Hippocampal formation (tissue), 2 donors: ENCODE results near the gene TRPV4.

ENCODE experiments used
- DNase-seq, 2 donors: peaks; one replicate each; lab custom pipeline; 2025; lab: John Stamatoyannopoulos, UW

The TRPV4 gene

GRCh38 chr12:109762071-109762672 lies 71.0 kb downstream of the TRPV4 start:
- DNase-seq, result no peak

GRCh38 chr12:109760930-109761921 lies 72.0 kb downstream of the TRPV4 start:
- DNase-seq, result no peak

GRCh38 chr12:109760031-109760929 lies 72.9 kb downstream of the TRPV4 start:
- no peak for DNase-seq

- no peak for DNase-seq
Observed at GRCh38 chr12:109759595-109759994, 73.6 kb downstream of the TRPV4 start.

- DNase-seq, result no peak
Observed at GRCh38 chr12:109758426-109759420, 74.5 kb downstream of the TRPV4 start.

- no peak for DNase-seq
Observed at GRCh38 chr12:109757671-109758265, 75.4 kb downstream of the TRPV4 start.

GRCh38 chr12:109756457-109756856 lies 76.7 kb downstream of the TRPV4 start:
- no peak for DNase-seq

GRCh38 chr12:109753959-109754358 lies 79.2 kb downstream of the TRPV4 start:
- no peak for DNase-seq

- no peak for DNase-seq
Observed at GRCh38 chr12:109753054-109753401, 80.2 kb downstream of the TRPV4 start.

GRCh38 chr12:109752117-109753053 lies 80.8 kb downstream of the TRPV4 start:
- DNase-seq, result no peak

GRCh38 chr12:109744986-109745942 lies 87.9 kb downstream of the TRPV4 start:
- no peak for DNase-seq

- DNase-seq, result no peak
Observed at GRCh38 chr12:109744026-109744425, 89.2 kb downstream of the TRPV4 start.

GRCh38 chr12:109743076-109743910 lies 89.9 kb downstream of the TRPV4 start:
- no peak for DNase-seq

GRCh38 chr12:109741970-109742703 lies 91.1 kb downstream of the TRPV4 start:
- no peak for DNase-seq

- no peak for DNase-seq
Observed at GRCh38 chr12:109741286-109741969, 91.8 kb downstream of the TRPV4 start.

GRCh38 chr12:109740694-109741245 lies 92.4 kb downstream of the TRPV4 start:
- no peak for DNase-seq
